ENCODE measurements around the gene GRIK4. TPM values are rescaled to one million over a fixed set of nuclear protein-coding genes. Genes with fewer than 3 reads are reported as not detected.

GRIK4 gene
- total RNA-seq, 2 experiments from 2014 or later = not detected

GRCh38 chr11:120792306-120792705, 280.8 kb downstream of the GRIK4 start:
- intact Hi-C loops (cut with DNase I, micrococcal nuclease) = no loop called here
- ChIA-PET POLR2A (no interaction called here), CTCF (interaction anchor here (0.6 to 1.1 kb wide), 2 partner anchors 9 to 1102 kb away, joined by 3 to 4 read pairs; no protein-coding TSS in a partner anchor)
- Mint-ChIP-seq H3K27me3 (no peaks in the 10 kb centered on the region), H3K9me3 (ENCODE audit: low read depth) (no peaks in the 10 kb centered on the region), H3K27ac (no peak overlapping the region), H3K36me3 (ENCODE audit: low read depth) (no peaks in the 10 kb centered on the region), H3K4me3 (no peak overlapping the region), H3K4me1 (no peaks in the 10 kb centered on the region)
- DNase-seq = no peak
- ATAC-seq = no peak

- no peaks in the 10 kb centered on the region for H3K36me3 Mint-ChIP-seq (ENCODE audit: low read depth)
- no peak overlapping the region for H3K4me3 Mint-ChIP-seq
- no peak overlapping the region for H3K27ac Mint-ChIP-seq
- ChIA-PET CTCF (interaction anchor here (0.6 to 1.1 kb wide), 2 partner anchors 8 to 1103 kb away, joined by 3 to 4 read pairs; no protein-coding TSS in a partner anchor), POLR2A (no interaction called here)
- no peaks in the 10 kb centered on the region for H3K9me3 Mint-ChIP-seq (ENCODE audit: low read depth)
- ATAC-seq (no peak), DNase-seq (no peak)
- intact Hi-C loops (cut with DNase I, micrococcal nuclease) = no loop called here
- no peaks in the 10 kb centered on the region for H3K27me3 Mint-ChIP-seq
- no peaks in the 10 kb centered on the region for H3K4me1 Mint-ChIP-seq
Measured at GRCh38 chr11:120793150-120793549, 281.6 kb downstream of the GRIK4 start.

- no peak overlapping the region for H3K4me3 Mint-ChIP-seq
- ATAC-seq (no peak), DNase-seq (no peak)
- H3K27me3 Mint-ChIP-seq = no peaks in the 10 kb centered on the region
- CTCF ChIA-PET = interaction anchor here (0.7 kb wide), 1 partner anchor 98 kb away, joined by 3 read pairs; no protein-coding TSS in a partner anchor
- no peaks in the 10 kb centered on the region for H3K9me3 Mint-ChIP-seq (ENCODE audit: low read depth)
- POLR2A ChIA-PET = no interaction called here
- intact Hi-C loops (cut with DNase I, micrococcal nuclease) = no loop called here
- no peaks in the 10 kb centered on the region for H3K36me3 Mint-ChIP-seq (ENCODE audit: low read depth)
- no peak overlapping the region for H3K27ac Mint-ChIP-seq
- no peaks in the 10 kb centered on the region for H3K4me1 Mint-ChIP-seq
Measured at GRCh38 chr11:120793806-120794479, 282.4 kb downstream of the GRIK4 start.

GRCh38 chr11:120794748-120795147, 283.2 kb downstream of the GRIK4 start:
- Mint-ChIP-seq H3K9me3 (ENCODE audit: low read depth) (no peaks in the 10 kb centered on the region), H3K4me3 (no peak overlapping the region), H3K27ac (no peak overlapping the region), H3K27me3 (no peaks in the 10 kb centered on the region), H3K4me1 (no peaks in the 10 kb centered on the region), H3K36me3 (ENCODE audit: low read depth) (no peaks in the 10 kb centered on the region)
- ChIA-PET CTCF (interaction anchor here (0.6 to 0.7 kb wide), 3 partner anchors 9 to 230 kb away, joined by 3 to 4 read pairs (median 3); no protein-coding TSS in a partner anchor), POLR2A (no interaction called here)
- intact Hi-C loops (cut with DNase I, micrococcal nuclease) = no loop called here
- no peak for ATAC-seq
- no peak for DNase-seq

GRCh38 chr11:120795185-120795584, 283.6 kb downstream of the GRIK4 start:
- Mint-ChIP-seq H3K36me3 (ENCODE audit: low read depth) (no peaks in the 10 kb centered on the region), H3K4me3 (no peak overlapping the region), H3K27ac (no peak overlapping the region), H3K9me3 (ENCODE audit: low read depth) (no peaks in the 10 kb centered on the region), H3K4me1 (no peaks in the 10 kb centered on the region), H3K27me3 (no peaks in the 10 kb centered on the region)
- ChIA-PET CTCF (interaction anchor here (0.6 kb wide), 2 partner anchors 9 to 229 kb away, joined by 3 to 4 read pairs; no protein-coding TSS in a partner anchor), POLR2A (no interaction called here)
- intact Hi-C loops (cut with DNase I, micrococcal nuclease) = no loop called here
- ATAC-seq (no peak), DNase-seq (no peak)

- DNase-seq (no peak), ATAC-seq (no peak)
- no peaks in the 10 kb centered on the region for H3K4me1 Mint-ChIP-seq
- no peak overlapping the region for H3K4me3 Mint-ChIP-seq
- intact Hi-C loops (cut with DNase I, micrococcal nuclease) = no loop called here
- peaks cover 3% of the 10 kb centered on the region for H3K27me3 Mint-ChIP-seq
- H3K27ac Mint-ChIP-seq = no peak overlapping the region
- no peaks in the 10 kb centered on the region for H3K36me3 Mint-ChIP-seq (ENCODE audit: low read depth)
- no peaks in the 10 kb centered on the region for H3K9me3 Mint-ChIP-seq (ENCODE audit: low read depth)
- ChIA-PET CTCF (interaction anchor here (0.6 kb wide), 1 partner anchor 639 kb away, joined by 3 read pairs; no protein-coding TSS in a partner anchor), POLR2A (no interaction called here)
Measured at GRCh38 chr11:120797143-120797542, 285.6 kb downstream of the GRIK4 start.

GRCh38 chr11:120798854-120799253, 287.3 kb downstream of the GRIK4 start:
- POLR2A ChIA-PET = no interaction called here
- Mint-ChIP-seq H3K36me3 (ENCODE audit: low read depth) (no peaks in the 10 kb centered on the region), H3K9me3 (ENCODE audit: low read depth) (no peaks in the 10 kb centered on the region), H3K27me3 (peaks cover 6% of the 10 kb centered on the region), H3K4me1 (no peaks in the 10 kb centered on the region), H3K27ac (no peak overlapping the region), H3K4me3 (no peak overlapping the region)
- no peak for DNase-seq
- ATAC-seq = no peak
- CTCF ChIA-PET = no interaction called here
- intact Hi-C loops (cut with DNase I, micrococcal nuclease) = no loop called here

- ChIA-PET CTCF (no interaction called here), POLR2A (no interaction called here)
- Mint-ChIP-seq H3K27ac (no peak overlapping the region), H3K27me3 (peaks cover 8% of the 10 kb centered on the region), H3K4me1 (no peaks in the 10 kb centered on the region), H3K9me3 (ENCODE audit: low read depth) (no peaks in the 10 kb centered on the region), H3K4me3 (no peak overlapping the region), H3K36me3 (ENCODE audit: low read depth) (no peaks in the 10 kb centered on the region)
- no peak for DNase-seq
- ATAC-seq = no peak
- intact Hi-C loops (cut with DNase I, micrococcal nuclease) = loop anchor here in 1 of 2 experiments (5.0 kb wide), 1 partner anchor 288 kb away; the partner anchor contains the start of gene GRIK4
Measured at GRCh38 chr11:120800206-120800605, 288.7 kb downstream of the GRIK4 start.

- ChIA-PET POLR2A (no interaction called here), CTCF (interaction anchor here (0.6 to 2.1 kb wide), 13 partner anchors 8 to 190 kb away, joined by 3 to 6 read pairs (median 4); no protein-coding TSS in a partner anchor)
- no peaks in the 10 kb centered on the region for H3K4me1 Mint-ChIP-seq
- no peak overlapping the region for H3K4me3 Mint-ChIP-seq
- peaks cover 11% of the 10 kb centered on the region for H3K27me3 Mint-ChIP-seq
- ATAC-seq (peak; percentile 36), DNase-seq (peak; percentile 68)
- no peaks in the 10 kb centered on the region for H3K9me3 Mint-ChIP-seq (ENCODE audit: low read depth)
- H3K36me3 Mint-ChIP-seq (ENCODE audit: low read depth) = no peaks in the 10 kb centered on the region
- H3K27ac Mint-ChIP-seq = no peak overlapping the region
- intact Hi-C loops (cut with DNase I, micrococcal nuclease) = loop anchor here (1.0 to 5.0 kb wide), 2 partner anchors 290 to 291 kb away; partner anchors contain the start of gene GRIK4 (in 2 of the 2)
Measured at GRCh38 chr11:120801801-120802689, 290.5 kb downstream of the GRIK4 start.

GRCh38 chr11:120805960-120806555, 294.5 kb downstream of the GRIK4 start:
- ChIA-PET CTCF (no interaction called here), POLR2A (no interaction called here)
- DNase-seq = no peak
- no peak for ATAC-seq
- Mint-ChIP-seq H3K9me3 (ENCODE audit: low read depth) (no peaks in the 10 kb centered on the region), H3K36me3 (ENCODE audit: low read depth) (no peaks in the 10 kb centered on the region), H3K4me1 (no peaks in the 10 kb centered on the region), H3K27me3 (peaks cover 16% of the 10 kb centered on the region), H3K27ac (no peak overlapping the region), H3K4me3 (no peak overlapping the region)
- intact Hi-C loops (cut with DNase I, micrococcal nuclease) = no loop called here

- Mint-ChIP-seq H3K27ac (no peak overlapping the region), H3K4me3 (no peak overlapping the region), H3K36me3 (ENCODE audit: low read depth) (no peaks in the 10 kb centered on the region), H3K27me3 (peaks cover 10% of the 10 kb centered on the region), H3K9me3 (ENCODE audit: low read depth) (no peaks in the 10 kb centered on the region), H3K4me1 (no peaks in the 10 kb centered on the region)
- CTCF ChIA-PET = interaction anchor here (1.0 kb wide), 1 partner anchor 387 kb away, joined by 4 read pairs; no protein-coding TSS in a partner anchor
- ATAC-seq (no peak), DNase-seq (no peak)
- intact Hi-C loops (cut with DNase I, micrococcal nuclease) = no loop called here
- POLR2A ChIA-PET = interaction anchor here (0.6 kb wide), 1 partner anchor 241 kb away, joined by 3 read pairs; no protein-coding TSS in a partner anchor
Measured at GRCh38 chr11:120807414-120808150, 296.0 kb downstream of the GRIK4 start.

All from activated CD4-positive, alpha-beta T cell treated with anti-CD3 and anti-CD28 coated beads for 36 hours (primary cell).